BJ (cell line): ENCODE measurements around the gene HMX1. TPM values are rescaled to one million over a fixed set of nuclear protein-coding genes. Genes with fewer than 3 reads are reported as not detected.

Source experiments
- CTCF ChIA-PET: fragments of 350-600 bp; formaldehyde crosslinking; extraction: SDS; loops from one replicate; lab custom pipeline; 2021; ENCODE audit warnings: antibody characterized with exemption, inconsistent platforms; lab: Yijun Ruan, JAX
- POLR2A ChIA-PET: fragments of 300-600 bp; sonication (Branson Sonifier 250); formaldehyde crosslinking; extraction: SDS; loops from one replicate; lab custom pipeline; 2021; ENCODE audit warnings: antibody characterized with exemption; lab: Charles Lee
- DNase-seq: peaks from one replicate; pipeline ENCODE4 v3.0.0-alpha.2; 2011; ENCODE audit warnings: low read depth
- H3K27me3 ChIP-seq: 2 replicates; pipeline ENCODE4 v1.6.0; 2011; ENCODE audit warnings: low read length; ENCODE audit not compliant: control insufficient read depth, insufficient read depth
- H3K36me3 ChIP-seq: 2 replicates; pipeline ENCODE4 v1.5.1; 2011; ENCODE audit warnings: low read length; ENCODE audit not compliant: control insufficient read depth, insufficient read depth
- H3K4me3 ChIP-seq: 2 replicates; pipeline ENCODE4 v1.5.1; 2011; ENCODE audit warnings: low read depth, mild to moderate bottlenecking, control low read depth, low read length
- polyA plus RNA-seq: library from polyadenylated mRNA; depleted of rRNA; stranded (reverse); fragments of >200 nt; gene quantifications from 2 replicates; pipeline ENCODE4 v1.2.3, GENCODE V29; 2011
- TF ChIP-seq, protein P1 (sequence below): IDR thresholded peaks from 2 replicates; pipeline ENCODE4 v1.5.1; 2011; ENCODE audit warnings: low read depth, mild to moderate bottlenecking, control low read depth, inconsistent platforms, low read length, moderate library complexity; ENCODE audit not compliant: insufficient read depth

The HMX1 gene
- polyA plus RNA-seq, 1 experiment = not detected

DNA sequence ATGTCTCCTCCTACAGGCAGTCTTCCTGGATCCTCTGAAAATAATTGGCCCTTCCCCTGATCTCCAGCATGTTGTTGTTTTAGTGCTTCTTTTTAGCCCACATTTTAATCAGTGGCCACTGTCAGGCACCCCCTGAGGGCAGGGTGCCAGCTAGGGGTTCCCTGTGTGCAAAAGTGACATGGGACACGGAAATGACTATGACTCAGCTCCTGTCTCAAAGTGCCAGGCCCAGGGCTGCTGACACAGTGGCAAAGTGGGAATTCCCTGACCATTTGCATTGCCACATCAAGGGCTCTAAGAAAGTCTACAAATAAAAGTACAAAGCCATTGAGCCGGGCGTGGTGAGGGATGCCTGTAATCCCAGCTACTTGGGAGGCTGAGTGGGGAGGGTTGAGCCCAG, 24.8 kb downstream of the HMX1 start:
- POLR2A ChIA-PET = no interaction called here
- TF ChIP-seq, protein P1, sequence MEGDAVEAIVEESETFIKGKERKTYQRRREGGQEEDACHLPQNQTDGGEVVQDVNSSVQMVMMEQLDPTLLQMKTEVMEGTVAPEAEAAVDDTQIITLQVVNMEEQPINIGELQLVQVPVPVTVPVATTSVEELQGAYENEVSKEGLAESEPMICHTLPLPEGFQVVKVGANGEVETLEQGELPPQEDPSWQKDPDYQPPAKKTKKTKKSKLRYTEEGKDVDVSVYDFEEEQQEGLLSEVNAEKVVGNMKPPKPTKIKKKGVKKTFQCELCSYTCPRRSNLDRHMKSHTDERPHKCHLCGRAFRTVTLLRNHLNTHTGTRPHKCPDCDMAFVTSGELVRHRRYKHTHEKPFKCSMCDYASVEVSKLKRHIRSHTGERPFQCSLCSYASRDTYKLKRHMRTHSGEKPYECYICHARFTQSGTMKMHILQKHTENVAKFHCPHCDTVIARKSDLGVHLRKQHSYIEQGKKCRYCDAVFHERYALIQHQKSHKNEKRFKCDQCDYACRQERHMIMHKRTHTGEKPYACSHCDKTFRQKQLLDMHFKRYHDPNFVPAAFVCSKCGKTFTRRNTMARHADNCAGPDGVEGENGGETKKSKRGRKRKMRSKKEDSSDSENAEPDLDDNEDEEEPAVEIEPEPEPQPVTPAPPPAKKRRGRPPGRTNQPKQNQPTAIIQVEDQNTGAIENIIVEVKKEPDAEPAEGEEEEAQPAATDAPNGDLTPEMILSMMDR = no peak

DNA sequence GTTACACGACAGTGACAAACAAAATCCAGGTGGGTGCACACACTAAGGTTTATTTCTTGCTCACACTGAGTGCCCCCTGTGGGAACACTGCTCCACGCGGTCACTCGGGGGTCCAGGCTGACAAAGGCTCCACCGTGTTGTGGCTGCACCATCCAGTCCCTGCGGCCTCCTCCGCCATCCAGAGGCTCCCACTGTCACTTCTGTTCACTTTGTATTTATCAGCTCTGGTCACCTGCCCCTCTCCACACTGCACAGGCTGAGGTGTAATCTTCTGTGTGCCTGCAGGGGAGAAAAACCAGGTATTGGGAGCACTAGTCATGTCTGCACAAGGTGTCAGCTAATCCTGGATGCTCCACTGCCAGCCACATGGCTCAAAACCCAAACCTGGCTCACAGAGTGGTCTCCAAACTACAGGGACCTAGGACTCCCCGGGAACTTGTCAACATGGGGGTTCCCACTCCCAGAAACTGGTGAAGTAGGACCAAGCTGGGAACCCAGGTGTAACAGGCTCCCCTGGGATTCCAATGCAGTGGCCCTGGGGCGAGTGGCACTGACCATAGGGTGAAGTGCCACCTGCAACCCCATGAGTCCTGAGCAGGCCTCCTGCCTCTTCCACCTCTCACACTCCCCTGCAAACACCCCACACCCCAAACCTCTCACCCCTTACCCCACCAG, 25.5 kb downstream of the HMX1 start:
- ChIA-PET POLR2A (no interaction called here), CTCF (no interaction called here)

More for the DNA sequence above, 24.8 kb downstream of the HMX1 start:
- Histone ChIP-seq H3K36me3 (no peaks in the 10 kb centered on the region), H3K27me3 (peaks cover 2% of the 10 kb centered on the region; the same call in 1 of the 2 replicates), H3K4me3 (no peak overlapping the region)
- CTCF ChIA-PET = no interaction called here
- no peak for DNase-seq

DNA sequence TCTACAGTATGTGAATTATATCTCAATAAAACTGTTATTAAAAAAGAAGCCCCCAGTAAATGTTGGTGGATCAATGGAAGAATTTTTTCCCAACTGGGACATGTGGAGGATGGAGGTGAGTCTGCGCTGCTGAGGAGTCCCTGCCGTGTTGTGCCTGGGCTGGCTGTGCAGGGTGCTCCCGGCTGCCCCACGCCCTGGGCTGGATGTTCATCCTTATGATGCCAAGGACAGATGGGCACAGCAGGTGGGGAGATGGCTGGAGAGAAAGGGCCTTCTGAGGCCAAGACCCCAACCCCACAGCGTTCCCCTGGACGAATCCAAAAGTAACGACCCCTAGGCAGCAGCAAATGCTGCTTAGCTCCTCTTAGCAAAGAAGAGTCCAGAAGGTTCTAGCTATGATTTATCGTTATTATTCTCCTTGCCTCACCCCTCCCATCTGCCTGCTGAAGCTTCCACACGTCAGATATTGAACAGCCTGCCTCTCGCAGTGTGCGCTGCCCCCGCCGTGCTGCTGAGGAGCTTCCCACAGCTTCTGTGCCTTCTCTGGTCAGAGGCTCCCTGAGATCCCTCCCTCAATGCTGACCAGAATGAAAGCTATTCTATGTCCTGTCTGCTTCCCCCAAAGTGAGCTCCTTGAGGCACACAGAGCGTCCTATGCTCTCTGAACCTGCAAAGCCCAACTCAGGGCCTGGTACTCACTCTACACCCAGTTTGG, 26.5 kb downstream of the HMX1 start:
- peaks cover 2% of the 10 kb centered on the region; the same call in 1 of the 2 replicates for H3K27me3 ChIP-seq
- TF ChIP-seq, protein P1 = no peak
- no peaks in the 10 kb centered on the region for H3K36me3 ChIP-seq
- CTCF ChIA-PET = no interaction called here
- DNase-seq = no peak
- POLR2A ChIA-PET = no interaction called here
- H3K4me3 ChIP-seq = no peak overlapping the region

More for the DNA sequence above, 25.5 kb downstream of the HMX1 start:
- no peak overlapping the region for H3K4me3 ChIP-seq
- no peaks in the 10 kb centered on the region for H3K36me3 ChIP-seq
- DNase-seq = no peak
- H3K27me3 ChIP-seq = peaks cover 2% of the 10 kb centered on the region; the same call in 1 of the 2 replicates
- TF ChIP-seq, protein P1 = no peak

DNA sequence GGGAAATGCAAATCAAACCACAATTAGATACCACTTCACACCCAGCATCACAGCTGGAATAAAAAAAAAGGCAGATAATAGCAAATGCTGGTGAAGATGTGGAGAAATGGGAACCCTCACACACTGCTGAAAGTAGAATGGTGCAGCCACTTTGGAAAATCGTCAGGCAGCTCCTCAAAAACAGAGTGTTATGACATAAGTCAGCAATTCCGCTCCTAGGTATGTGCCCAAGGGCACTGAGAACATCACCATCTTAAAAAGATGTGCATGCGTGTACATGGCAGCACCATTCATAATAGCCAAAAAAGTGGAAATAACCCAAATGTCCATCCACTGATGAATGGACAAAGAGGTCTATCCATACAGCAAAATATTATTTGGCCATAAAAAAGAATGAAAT, 28.0 kb downstream of the HMX1 start:
- ChIA-PET CTCF (no interaction called here), POLR2A (no interaction called here)
- TF ChIP-seq, protein P1 = no peak

DNA sequence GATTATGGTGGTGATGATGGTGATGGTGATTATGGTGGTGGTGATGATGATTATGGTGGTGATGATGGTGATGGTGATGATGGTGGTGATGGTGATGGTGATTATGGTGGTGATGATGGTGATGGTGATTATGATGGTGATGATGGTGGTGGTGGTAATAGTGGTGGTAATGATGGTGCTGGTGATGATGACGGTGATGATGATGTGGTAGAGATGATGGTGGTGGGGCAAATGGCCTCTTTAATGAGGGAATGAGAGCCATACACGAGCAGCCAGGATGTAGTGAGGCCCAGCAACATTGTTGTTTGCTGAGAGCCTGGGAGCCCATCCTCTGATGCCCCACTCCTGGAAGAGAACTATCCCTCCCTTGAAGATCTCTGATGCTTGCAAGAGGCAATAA, 29.0 kb downstream of the HMX1 start:
- Histone ChIP-seq H3K4me3 (no peak overlapping the region), H3K27me3 (peaks cover 2% of the 10 kb centered on the region; the same call in 1 of the 2 replicates), H3K36me3 (no peaks in the 10 kb centered on the region)
- TF ChIP-seq, protein P1 = no peak
- DNase-seq = no peak
- POLR2A ChIA-PET = no interaction called here
- CTCF ChIA-PET = no interaction called here

More for the DNA sequence above, 28.0 kb downstream of the HMX1 start:
- DNase-seq = no peak
- Histone ChIP-seq H3K27me3 (peaks cover 2% of the 10 kb centered on the region; the same call in 1 of the 2 replicates), H3K4me3 (no peak overlapping the region), H3K36me3 (no peaks in the 10 kb centered on the region)
